Measurements from ENCODE around the gene GOLGA6B. TPM values are rescaled to one million over a fixed set of nuclear protein-coding genes. Genes with fewer than 3 reads are reported as not detected.

The GOLGA6B gene
- polyA plus RNA-seq, 1 of the 3 experiments (the other 2 are of a cell fraction), result not detected

GRCh38 chr15:72698938-72699337, 44.4 kb downstream of the GOLGA6B start:
- Histone ChIP-seq H3K4me3 (ENCODE audit: low read depth in 2 of 2, low read length in 1 of 2) (no peak overlapping the region), H2AFZ (ENCODE audit: low read depth) (no peak overlapping the region), H3K27ac (ENCODE audit: low read depth in 2 of 2, low read length in 1 of 2) (no peak overlapping the region), H3K36me3 (replicated peaks in 1 of 2; ENCODE audit: control insufficient read depth in 1 of 2, insufficient read depth in 2 of 2, low read length in 1 of 2) (no peaks in the 10 kb centered on the region), H3K4me1 (ENCODE audit: control insufficient read depth in 1 of 2, insufficient read depth in 2 of 2, low read depth in 1 of 2, low read length in 1 of 2) (no peaks in the 10 kb centered on the region), H4K20me1 (ENCODE audit: insufficient read depth) (no peaks in the 10 kb centered on the region), H3K27me3 (ENCODE audit: insufficient read depth) (no peaks in the 10 kb centered on the region), H3K9me3 (no peaks in the 10 kb centered on the region), H3F3A (replicated peaks; ENCODE audit: insufficient read depth) (no peaks in the 10 kb centered on the region), H3K79me2 (ENCODE audit: insufficient read depth) (peaks cover 12% of the 10 kb centered on the region), H3K4me2 (no peak overlapping the region), H3K9me2 (no peaks in the 10 kb centered on the region), H3K9ac (no peak overlapping the region)
- ChIA-PET CTCF (no interaction called here), POLR2A (no interaction called here)
- WGBS (ENCODE audit: low lambda C conversion rate), result 96% methylated on average over 5 of the region's 5 CpGs
- TF ChIP-seq NRF1 (IDR thresholded peaks at IDR 0.05; ENCODE audit: low read depth, low read length) (no peak), TCF12 (IDR thresholded peaks at IDR 0.05) (no peak), MAX (IDR thresholded peaks at IDR 0.05; ENCODE audit: low read depth) (no peak), FOXJ3 (CRISPR knock-in tag; IDR thresholded peaks at IDR 0.05) (no peak), RFX5 (IDR thresholded peaks at IDR 0.05; ENCODE audit: low read length) (no peak), JUND (IDR thresholded peaks at IDR 0.05) (no peak), RXRA (IDR thresholded peaks at IDR 0.05; ENCODE audit: borderline replicate concordance, low read depth) (no peak), USF1 (IDR thresholded peaks at IDR 0.05; ENCODE audit: borderline replicate concordance, low read depth) (no peak), USF2 (IDR thresholded peaks at IDR 0.05; ENCODE audit: borderline replicate concordance, low read depth, low read length) (no peak), ELF1 (IDR thresholded peaks at IDR 0.05) (no peak), TEAD4 (IDR thresholded peaks at IDR 0.05; ENCODE audit: borderline replicate concordance, insufficient read depth) (no peak), REST (IDR thresholded peaks at IDR 0.05; ENCODE audit: low read depth, low read length) (no peak), EZH2phosphoT487 (IDR thresholded peaks at IDR 0.05; ENCODE audit: borderline replicate concordance, low read depth) (no peak), GATA2 (CRISPR knock-in tag; IDR thresholded peaks at IDR 0.05) (no peak), GABPA (IDR thresholded peaks at IDR 0.05; ENCODE audit: low read depth) (no peak)
- TF ChIP-seq, protein P1, sequence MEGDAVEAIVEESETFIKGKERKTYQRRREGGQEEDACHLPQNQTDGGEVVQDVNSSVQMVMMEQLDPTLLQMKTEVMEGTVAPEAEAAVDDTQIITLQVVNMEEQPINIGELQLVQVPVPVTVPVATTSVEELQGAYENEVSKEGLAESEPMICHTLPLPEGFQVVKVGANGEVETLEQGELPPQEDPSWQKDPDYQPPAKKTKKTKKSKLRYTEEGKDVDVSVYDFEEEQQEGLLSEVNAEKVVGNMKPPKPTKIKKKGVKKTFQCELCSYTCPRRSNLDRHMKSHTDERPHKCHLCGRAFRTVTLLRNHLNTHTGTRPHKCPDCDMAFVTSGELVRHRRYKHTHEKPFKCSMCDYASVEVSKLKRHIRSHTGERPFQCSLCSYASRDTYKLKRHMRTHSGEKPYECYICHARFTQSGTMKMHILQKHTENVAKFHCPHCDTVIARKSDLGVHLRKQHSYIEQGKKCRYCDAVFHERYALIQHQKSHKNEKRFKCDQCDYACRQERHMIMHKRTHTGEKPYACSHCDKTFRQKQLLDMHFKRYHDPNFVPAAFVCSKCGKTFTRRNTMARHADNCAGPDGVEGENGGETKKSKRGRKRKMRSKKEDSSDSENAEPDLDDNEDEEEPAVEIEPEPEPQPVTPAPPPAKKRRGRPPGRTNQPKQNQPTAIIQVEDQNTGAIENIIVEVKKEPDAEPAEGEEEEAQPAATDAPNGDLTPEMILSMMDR (IDR thresholded peaks at IDR 0.05), result no peak
- TF ChIP-seq, protein P2, sequence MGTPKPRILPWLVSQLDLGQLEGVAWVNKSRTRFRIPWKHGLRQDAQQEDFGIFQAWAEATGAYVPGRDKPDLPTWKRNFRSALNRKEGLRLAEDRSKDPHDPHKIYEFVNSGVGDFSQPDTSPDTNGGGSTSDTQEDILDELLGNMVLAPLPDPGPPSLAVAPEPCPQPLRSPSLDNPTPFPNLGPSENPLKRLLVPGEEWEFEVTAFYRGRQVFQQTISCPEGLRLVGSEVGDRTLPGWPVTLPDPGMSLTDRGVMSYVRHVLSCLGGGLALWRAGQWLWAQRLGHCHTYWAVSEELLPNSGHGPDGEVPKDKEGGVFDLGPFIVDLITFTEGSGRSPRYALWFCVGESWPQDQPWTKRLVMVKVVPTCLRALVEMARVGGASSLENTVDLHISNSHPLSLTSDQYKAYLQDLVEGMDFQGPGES (IDR thresholded peaks at IDR 0.05; ENCODE audit: low read depth, low read length), result no peak
- DNase-seq, result no peak

All from SK-N-SH (cell line).